MM.1S (cell line): Measurements from ENCODE around the gene NPLOC4.

Experiments used
- CTCF ChIP-seq: fragments of 300-600 bp; sonication (generic); IDR thresholded peaks from 2 replicates; pipeline ENCODE4 v1.5.1; 2016; ENCODE audit warnings: antibody characterized with exemption, low read length, mixed read lengths
- EZH2 ChIP-seq: fragments of 300-600 bp; sonication (generic); optimal IDR thresholded peaks from 2 replicates; pipeline ENCODE3; 2017; ENCODE audit warnings: low read depth, mild to moderate bottlenecking, antibody characterized with exemption, low read length, mixed read lengths
- EZH2phosphoT487 ChIP-seq: fragments of 300-600 bp; sonication (generic); IDR thresholded peaks from 2 replicates; pipeline ENCODE4 v1.6.1; 2018; ENCODE audit warnings: antibody characterized with exemption, low read length

GRCh38 chr17:81647640-81648012 lies 10.7 kb upstream of the NPLOC4 start:
- no peak for TF ChIP-seq CTCF
- TF ChIP-seq EZH2phosphoT487, result no peak
- TF ChIP-seq EZH2, result no peak
